Stimulated activated CD8-positive, alpha-beta memory T cell treated with anti-CD3 and anti-CD28 coated beads, Interleukin-4, amount 100 ng/mL, for 48 hours (primary cell): ENCODE measurements around the gene KCND3.
"Not testable (repeated sequence)": the region's sequence is repeated elsewhere in the genome, so short reads cannot be mapped to it uniquely, and the experiment has no call there.

Experiments used
- DNase-seq: peaks from one replicate; pipeline ENCODE4 v3.0.0-alpha.2; 2020

Gene KCND3

GRCh38 chr1:111762332-111762731 is 227.1 kb downstream of the KCND3 start:
- no peak for DNase-seq

DNA sequence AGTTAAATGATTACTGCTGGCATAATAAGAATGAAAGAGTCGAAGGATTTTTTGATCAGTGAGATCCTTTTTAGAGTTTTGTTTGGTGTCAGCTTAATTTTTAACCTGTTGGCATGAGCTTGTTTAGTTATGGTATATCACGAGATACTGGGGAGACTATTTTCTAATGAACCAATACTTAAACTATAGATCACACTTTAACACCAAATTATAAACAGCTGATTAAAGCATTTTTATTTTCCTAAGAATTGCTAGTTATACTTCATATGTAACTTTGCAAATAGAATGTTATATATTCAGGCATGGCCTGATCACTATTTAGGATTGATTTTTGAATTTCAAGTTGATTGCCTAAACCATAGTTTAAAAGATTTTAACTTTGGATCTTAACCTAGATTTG is 227.8 kb downstream of the KCND3 start:
- DNase-seq, result no peak

- DNase-seq, result no peak
Observed at GRCh38 chr1:111758373-111758772, 231.1 kb downstream of the KCND3 start.

GRCh38 chr1:111756124-111756513 is 233.3 kb downstream of the KCND3 start:
- DNase-seq, result no peak

DNA sequence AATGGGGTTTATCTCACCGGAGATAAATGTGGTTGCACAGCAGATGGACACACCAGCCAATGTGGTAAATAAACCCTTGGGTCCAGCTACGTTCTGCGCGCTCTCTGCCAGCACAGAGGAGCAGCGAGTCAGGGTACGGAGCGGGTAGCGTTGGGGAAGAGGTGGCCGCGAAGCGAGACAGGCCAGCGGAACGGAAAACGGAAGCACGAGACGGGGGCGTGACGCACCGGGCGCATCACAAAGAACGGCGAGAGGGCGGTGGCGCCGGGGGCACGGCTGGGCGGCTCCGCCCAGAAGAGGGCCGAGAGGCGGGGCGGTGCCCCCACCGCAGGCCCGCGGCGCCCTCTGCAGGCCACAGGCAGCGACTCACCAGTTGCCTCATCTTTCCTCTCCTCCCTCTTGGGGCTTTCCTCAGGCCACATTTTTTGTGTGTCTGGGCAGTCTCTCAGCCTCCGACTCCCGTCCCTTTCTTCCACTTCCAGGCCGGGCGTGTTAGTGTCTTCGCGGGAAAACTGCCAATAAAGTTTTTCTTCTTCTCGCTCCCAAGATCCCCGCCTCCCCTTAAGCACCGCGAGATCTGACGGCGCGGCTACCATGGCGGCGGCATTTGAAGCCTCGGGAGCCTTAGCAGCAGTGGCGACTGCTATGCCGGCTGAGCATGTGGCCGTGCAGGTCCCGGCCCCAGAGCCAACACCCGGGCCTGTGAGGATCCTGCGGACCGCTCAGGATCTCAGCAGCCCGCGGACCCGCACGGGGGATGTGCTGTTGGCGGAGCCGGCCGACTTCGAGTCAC is 233.9 kb downstream of the KCND3 start, which contains the start of gene DDX20:
TSS of gene DDX20 (plus strand) at position 571 of the 793 bp plus-strand sequence. CDS start at position 595, 24 bp downstream.
- peak; percentile 94 for DNase-seq

DNA sequence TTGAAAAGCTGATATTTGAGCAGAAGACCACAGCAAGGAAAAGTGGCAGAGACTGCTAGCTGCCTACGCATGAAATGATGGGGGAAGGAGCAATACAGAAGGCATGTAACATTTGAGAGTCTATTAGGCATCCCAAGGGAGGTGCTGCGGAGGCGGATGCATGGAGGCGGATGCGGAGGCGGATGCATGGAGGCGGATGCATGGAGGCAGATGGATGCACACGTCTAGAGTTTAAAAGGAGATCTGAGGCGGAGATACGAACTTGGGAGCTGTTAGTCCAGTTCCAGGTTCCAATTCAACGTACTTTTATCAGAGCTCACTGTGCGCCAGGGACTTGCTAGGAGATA is 234.5 kb downstream of the KCND3 start:
- DNase-seq, result peak; percentile 51

DNA sequence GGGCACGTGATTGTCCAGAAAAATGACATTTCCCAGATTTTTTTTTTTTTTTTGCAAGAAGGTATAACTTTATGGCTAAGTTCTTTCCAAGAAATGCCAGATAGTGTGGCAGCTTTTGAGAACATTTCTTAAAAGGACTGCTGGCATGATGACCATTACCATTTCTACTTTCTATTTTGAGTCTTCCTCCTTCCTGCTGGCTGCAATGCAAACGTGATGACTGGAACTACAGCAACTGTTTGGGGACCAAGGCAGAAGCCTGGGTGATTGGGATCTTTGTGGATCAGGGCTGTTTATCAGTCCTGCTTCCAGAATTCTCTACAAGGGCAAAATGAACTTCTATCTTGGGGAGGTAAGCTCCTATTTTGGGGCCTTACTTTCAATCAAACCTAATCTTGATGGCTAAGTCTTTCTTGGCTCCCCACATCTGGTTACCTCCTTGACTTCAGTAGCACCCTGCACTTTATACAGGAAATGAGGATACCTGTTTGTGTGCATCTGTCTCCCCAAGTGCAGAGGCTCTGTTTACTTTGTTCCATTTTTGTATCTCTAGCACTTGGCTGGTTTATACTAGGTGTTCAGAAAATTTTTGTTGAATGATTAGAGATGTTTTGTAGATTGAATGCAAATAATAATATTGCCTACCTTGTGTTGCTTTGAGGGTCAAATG is 237.4 kb downstream of the KCND3 start:
- no peak for DNase-seq

DNA sequence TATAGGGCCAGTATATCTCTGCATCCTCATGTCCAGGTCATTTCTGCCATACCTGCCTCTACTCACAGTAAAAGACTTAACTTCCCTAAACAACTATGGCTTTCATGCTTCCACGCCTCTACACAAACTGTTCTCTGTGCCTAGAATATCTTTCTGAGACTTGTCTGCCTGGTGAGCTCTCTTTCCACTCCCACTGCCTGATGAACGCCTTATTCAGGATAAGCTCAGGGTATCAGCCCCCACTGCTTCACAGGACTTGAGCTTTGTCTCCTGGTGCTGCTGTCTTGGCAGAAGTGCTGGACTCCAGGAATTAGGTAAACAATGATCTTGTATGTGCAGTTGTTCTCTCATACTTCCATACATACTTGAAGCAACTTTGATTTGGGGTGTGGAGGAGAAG is 238.6 kb downstream of the KCND3 start:
- no peak for DNase-seq

GRCh38 chr1:111749628-111750027 is 239.8 kb downstream of the KCND3 start:
- DNase-seq, result no peak

DNA sequence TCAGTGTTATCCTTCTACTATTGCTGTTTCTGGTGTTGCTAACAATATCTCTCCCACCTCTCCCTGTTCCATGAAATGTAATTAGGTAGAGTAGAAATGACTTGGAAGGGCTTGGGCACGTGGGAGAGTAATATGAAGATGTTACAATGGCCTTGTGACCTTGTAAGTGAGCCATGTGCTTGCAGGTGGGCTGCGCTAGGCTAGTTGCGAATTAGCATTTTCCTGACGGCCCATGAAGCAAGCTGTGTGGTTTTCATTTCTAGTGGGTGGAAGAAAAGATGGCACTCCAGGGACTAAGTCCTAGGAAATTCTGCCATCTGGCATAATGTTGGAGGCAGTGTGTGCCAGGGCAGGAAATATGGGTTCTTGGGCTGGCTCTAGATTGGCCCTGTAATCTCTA is 241.5 kb downstream of the KCND3 start:
- no peak for DNase-seq

DNA sequence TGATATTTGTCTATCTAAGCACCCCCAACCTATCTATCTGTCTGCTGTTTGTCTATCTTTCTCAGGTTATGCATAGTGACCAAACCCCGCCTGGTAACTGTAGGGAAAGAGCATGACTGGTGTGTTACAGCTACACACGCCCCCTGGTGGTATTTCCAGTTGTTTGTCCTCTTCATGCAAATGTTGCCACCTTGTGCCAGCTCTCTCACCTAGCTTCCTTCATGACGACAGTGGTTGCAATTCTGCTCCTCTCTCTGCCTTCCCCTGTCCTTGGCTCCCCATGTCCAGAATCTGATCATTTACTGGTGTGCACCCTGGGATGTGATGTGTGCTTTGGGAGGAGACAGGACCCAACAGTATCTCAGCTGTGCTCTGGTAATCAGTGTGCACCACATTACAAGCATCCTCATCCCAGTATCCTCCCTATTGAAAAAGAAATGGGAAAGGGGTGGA is 242.2 kb downstream of the KCND3 start:
- DNase-seq, result peak; percentile 79

GRCh38 chr1:111746614-111746999 is 242.9 kb downstream of the KCND3 start:
- no peak for DNase-seq

DNA sequence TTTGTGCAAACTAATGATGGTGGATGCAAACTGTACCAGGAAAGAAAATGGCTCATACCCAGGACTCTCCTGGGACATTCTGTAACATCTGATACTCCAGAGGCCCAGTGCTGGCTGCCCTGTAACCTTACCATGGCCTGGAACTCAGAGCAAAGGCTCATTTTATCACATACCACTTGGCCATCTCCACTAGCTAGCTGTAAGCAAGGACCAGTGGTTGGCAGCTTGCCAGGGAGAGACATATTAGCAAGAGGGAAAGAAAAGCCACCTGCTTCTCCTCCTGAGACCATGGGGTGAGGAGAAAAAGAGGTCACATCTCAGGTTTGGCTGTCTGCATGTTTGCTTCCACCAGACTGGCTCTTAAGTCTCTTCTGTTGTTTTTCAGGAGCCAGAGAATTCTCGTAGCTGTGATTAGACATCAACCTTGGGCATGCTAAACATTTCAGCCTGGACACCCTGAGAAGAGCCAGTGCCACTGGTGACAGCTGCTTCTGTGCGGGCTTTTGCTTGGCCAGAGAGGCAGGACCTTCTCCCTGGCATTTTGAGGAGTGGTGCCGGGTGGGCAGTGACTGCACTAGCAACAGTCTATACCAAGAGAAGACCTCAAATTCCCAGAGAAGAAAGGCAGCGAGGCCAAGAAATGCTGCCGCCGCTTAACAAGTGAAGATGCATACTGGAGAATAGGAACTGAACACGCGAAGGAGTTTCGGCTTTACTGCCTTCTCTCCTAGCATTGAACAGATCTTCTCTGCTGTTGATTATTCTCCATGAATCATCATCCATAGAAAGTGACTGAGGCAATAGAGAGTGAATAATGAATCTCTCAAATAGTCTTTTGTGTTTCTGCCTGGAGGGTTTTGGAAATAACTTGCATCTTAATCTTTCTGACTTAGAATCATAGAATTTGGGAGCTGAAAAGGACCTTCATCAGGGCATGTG is 243.5 kb downstream of the KCND3 start:
- no peak for DNase-seq

- DNase-seq, result no peak
Observed at GRCh38 chr1:111743679-111744101, 245.8 kb downstream of the KCND3 start.

DNA sequence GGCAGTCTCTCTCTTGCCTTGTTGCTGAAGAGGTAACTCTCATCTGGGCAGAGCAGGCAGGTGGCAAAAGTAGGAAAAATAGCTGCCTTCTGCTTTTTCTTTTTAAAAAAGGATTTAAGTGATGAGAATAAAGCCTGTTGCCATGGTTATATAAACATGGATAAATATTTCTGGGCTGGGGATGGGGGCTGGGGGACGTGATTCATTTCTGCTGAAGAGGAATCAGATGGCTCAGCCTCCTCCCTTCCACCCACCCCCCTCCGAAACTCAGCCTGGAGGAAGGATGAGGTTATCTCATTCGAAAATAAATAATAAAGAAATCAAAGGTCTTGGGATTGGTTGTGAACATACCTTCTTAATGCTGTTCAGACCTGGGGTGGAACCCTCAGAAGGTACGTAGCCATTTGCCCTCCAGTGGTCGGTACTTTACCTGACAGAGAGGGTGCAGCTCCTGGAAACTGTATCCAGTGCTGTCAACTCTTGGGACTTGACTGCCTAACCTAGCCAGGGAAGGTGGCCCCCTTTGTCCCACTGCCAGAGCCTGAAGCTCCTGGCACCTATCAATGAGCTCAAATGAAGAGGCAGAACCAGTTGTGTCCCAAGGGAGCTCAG is 246.4 kb downstream of the KCND3 start:
- DNase-seq, result no peak

- not testable (repeated sequence) for DNase-seq
Observed at GRCh38 chr1:111742292-111742691, 247.2 kb downstream of the KCND3 start.

GRCh38 chr1:111739925-111740765 is 249.3 kb downstream of the KCND3 start:
- peak; percentile 42 for DNase-seq

GRCh38 chr1:111739194-111739924 is 250.1 kb downstream of the KCND3 start, which contains the start of gene INKA2:
Gene INKA2 (minus strand): TSS chr1:111739395. CDS start chr1:111739242, 153 bp downstream.
- peak; percentile 88 for DNase-seq

DNA sequence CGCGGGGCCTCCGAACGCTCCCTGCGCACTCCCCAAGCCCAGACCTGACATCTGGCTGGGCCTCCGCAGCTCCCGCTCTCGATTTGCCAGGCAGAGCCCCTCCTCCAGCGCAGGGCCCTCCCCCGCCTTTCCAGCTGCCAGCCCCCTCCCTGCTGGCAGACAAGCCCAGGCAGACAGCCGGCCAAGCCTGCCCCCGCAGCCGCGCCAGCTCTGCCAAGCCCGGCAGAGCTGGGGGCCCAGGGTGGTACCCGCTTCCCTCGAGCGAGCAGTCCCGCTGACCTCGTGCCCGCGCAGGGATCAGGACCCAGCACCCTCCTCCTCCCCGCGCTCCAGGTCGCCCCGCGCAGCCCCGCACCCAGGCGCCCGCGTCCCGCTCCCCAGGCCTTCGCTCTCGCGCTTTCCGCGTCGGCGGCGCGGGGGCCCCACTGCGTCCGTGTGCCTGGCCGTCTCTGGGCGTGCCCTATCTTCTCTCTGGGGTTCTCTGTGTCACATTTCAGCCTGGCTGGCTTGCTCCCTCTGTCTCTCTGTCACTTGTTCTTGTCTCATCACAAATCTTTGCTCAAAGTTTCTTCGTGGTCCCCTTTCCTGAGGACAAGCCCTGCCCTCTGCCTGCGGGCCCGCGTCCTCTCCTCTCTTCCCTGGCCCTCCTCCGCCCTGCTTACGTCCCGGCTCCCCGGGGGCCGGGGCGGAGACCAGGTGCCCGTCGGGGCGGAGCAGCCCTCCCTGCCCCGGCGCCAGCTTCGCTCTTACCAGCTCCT is 250.9 kb downstream of the KCND3 start:
- peak; percentile 48 for DNase-seq

GRCh38 chr1:111738133-111738435 is 251.4 kb downstream of the KCND3 start:
- DNase-seq, result no peak
